GM21367 (cell line): ENCODE results near the gene BCL11B.
A peak's percentile ranks its signal among the peaks of the same experiment; 100 is the strongest.

ENCODE experiments used
- ATAC-seq: cut with Tn5 transposase; IDR thresholded peaks from one replicate; pipeline ENCODE4 v1.9.1; 2021; ENCODE audit not compliant: unreplicated experiment

Gene BCL11B

DNA sequence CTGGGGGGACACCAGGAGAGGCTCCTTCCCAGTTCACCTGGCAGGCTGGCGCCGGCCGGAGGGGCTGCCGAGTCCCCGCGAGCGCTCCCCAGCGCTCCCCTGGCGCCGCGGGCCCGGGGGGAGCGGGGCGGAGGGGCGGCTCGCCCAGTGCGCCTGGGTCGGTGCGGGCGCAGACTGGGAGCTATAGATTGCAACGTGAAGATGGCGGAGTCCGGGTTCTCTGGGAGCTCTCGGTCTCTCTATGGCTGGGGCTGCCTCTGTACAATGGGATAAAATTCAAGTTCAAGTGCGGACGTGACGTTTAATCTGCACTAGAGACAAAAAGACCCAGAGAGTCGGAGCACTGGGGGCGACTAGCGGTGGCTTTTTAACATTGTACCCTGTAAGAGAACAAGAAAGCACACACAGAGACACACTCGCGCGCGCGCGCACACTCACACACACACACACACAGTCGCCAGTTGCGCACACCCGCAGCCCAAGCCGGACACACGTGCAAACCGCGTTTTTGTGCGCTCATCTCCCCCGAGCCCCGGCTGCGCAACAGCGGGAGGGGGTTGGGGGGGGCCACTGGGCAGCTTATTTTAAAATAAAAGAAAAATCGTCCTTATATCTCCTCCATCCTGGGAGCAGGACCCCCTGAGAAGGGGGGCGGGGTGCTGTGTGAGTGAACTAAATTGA is at the start of gene BCL11B:
Gene BCL11B, minus strand, starts transcription at position 247 of the 681 bp plus-strand sequence. CDS start 979 bp downstream, outside the sequence.
- peak; percentile 68 for ATAC-seq

DNA sequence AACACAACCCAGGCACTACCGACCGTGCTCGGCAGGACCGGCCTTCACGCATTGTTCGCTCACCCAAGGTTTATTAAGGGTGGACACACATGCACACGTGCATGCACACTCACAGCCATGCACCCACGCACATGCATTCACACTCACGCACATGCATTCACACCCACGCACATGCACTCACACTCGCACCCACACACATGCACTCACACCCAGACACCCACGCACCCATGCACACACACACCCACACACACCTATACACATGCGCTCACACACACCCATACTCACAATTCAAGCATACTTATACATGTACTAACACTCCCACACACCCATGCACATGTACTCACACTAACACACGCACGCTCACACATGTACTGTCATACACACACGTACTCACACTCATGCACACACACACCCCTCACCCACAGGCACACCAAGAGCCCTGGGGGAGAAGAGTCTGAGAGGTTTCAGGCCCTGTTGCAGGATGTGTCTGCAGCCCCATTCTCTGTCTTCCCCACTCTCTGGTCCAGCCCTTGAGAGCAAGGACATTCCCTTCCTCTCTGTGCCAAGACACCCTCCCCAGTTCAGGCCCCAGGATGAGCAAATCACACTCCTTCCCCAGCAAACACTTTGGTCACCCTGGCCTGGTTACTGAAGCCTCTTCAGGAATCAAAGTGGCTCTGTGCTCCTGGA is 49.4 kb upstream of the BCL11B start:
- no peak for ATAC-seq

DNA sequence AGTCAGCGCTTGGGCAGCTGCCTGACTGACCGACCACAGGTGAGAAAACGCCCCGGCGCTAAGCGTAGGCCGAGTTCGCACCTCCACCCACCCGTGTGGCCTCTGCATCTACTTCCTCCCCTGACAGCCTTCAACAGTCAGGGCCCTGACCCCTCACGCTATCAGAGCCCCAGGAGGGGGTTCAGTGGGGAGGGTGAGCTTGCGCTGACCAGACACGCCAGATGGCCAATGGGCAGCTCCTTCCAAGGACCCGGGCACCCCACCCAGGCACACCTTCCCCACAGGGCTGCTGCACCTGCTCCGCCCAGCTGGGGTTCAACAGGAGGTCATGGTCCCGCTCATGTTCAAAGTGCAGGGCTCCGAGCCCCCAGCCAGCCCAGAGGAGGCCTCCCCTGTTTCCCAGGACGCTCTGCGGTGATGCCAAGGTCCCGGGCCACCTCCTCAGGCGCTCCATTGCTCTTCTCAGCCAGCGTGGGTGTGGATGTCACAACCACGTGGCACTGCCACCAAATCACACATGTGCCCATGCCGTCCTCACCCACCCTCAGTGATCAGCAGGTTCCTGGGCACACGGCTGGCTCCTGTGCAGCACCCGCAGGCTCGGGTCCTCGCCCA is 48.7 kb upstream of the BCL11B start:
- ATAC-seq: no peak

DNA sequence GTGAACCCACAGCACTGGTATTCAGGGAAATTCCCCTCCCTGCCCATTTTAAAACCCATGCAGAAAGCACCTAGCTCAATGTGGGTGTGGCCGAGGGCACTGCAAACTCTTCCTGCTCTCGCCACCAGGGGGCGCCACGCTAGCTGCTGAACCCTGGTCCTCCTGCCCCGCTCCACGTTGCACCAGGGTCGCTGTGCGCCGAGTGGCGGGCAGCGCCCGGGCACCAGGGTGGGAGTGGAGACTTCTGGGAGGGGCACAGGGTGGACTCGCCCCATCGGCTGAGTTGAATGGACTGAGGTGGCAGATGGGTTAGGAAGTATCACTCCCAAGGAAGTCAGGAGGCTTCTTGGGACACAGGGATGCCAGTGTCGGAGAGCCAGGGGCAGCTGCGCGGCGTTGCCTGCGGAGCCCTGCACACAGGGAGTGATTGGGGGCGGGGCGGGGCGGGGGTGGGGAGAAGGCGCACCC is 48.1 kb upstream of the BCL11B start:
- ATAC-seq: peak; percentile 76

DNA sequence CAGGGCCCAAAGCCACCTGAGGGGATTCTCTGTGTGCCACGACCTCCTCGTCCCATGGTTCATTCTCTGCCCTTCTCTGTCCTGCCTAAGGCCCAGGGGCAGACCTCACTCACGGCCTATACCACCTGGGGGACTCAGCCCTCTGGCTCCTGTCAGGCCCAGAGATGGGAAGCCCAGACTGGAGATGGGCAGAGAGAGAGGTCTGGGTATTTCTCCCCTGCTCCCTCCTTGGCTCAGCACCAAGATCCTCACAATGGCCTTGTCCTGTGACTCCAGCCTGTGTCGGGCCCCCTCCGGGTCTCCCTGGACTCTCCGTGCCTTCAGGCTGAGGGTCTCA is 46.9 kb upstream of the BCL11B start:
- ATAC-seq: no peak

DNA sequence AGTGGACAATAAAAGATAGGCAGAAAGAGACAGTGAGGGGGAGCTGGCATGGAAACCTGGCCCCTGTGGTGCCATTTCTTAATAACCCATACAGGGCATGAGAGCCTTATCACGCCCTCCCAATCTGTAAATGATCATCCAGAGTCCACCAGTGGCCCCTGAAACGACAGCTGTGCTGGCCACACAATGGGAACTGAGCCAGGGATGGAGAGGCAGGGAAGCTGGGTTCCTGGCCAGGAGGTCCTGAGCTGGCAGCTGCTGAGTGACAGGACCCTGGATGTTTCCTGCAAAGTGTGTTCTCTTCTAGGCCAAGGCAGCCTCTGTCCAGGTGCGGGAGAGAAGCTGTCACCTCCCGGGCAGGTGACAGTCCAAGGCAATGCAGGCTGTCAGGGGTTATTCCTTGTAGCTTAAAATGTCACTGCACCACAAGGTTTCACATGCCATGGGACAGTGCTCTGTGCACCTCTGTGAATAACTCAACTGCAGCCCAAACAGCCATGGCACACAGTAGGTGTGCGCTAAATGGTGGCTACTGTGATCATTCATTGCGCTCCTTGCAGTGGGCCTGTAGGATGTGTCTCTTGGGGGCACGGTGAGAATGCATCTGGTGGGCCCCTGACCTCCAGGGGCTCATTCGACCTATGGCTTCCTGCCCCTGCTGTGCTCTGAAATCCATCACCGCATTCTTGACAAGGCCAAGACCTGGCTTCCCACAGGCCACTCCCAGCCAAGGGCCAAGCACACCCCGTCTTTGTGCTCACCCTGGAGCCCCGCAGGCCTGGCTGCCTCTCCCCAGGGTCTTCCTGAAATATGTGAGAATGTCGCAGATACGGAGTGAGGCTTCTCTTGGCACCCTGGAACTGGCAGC is 46.3 kb upstream of the BCL11B start:
- no peak for ATAC-seq

DNA sequence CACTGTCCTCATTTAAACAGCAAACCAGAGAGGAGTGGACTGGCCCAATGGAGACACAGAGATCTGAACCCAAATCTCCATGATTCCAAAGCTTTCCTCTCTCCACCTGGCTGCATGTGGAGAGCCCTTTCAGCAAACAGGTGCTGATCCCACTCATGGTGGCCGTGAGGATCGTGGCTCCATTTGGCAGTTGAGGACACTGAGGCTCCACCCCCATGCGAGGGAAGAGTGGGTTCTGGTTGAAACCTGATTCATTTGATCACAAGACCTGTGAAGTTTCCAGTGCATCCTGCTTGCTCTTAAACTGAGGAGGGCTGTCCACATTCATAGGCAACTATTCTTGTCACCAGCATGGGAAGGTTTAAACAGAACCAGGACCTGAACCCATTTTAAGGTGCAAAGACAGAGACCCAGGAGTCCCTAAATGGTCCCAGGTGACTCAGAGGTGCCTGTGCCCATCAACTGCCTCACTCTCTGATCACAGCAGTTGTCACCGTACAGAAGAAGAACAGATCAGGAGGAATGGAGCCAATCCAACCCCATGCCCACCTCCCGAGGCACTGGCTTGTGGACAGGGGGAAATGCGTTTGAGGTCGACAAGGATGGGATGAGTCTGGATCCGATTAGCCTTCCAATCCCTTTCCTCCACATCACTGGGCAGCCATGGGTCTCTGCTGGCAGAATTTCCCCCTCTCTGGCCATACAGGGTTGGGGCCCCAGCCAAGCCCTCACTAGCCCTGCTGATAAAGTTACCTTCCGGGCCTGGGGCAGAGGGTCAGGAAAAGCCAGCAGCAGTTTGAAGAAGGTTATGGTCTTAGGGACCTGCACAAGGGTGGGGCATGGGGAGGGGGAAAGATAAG is 45.5 kb upstream of the BCL11B start:
- no peak for ATAC-seq

DNA sequence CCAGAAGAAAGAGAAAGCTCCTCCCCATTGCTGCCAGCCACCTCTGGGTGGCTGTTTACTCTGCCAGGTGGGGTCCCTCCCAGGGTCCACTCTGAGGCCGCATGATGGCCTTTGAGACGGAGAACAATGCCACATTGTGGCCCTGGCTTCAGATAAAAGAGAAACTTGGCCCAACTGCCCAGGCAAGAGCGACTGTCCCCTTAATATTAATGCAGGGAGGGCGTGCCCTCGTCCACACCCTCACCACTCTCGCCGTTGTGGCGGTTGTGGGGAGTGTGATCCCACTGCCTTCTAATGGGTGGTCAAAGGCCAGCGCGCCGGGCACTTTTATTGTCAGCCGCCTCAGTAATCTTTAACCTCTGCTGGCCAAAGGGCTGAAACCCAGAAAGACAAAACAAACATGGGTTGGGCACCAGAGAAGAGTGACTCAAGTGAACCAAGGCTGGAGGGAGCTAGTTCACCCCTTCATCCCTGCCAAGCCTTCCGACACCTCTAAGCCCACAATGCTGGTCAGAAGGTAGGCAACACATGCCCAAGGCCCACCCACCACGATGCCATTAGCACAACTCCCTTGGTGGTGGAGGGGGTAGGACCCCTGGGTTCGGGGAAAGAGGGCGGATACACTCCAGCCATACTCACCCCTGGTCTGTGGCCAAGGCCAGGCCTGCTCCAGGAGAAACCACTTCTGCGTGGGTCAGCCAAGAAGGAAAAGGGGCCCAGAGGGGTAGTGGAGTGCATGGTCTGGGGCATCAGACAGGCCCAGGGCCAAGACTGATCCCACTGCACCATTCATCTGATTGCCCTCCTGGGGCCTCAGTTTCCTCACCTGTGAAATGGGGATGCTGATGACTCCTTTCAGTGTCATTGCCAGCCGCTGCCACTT is 44.5 kb upstream of the BCL11B start:
- no peak for ATAC-seq

DNA sequence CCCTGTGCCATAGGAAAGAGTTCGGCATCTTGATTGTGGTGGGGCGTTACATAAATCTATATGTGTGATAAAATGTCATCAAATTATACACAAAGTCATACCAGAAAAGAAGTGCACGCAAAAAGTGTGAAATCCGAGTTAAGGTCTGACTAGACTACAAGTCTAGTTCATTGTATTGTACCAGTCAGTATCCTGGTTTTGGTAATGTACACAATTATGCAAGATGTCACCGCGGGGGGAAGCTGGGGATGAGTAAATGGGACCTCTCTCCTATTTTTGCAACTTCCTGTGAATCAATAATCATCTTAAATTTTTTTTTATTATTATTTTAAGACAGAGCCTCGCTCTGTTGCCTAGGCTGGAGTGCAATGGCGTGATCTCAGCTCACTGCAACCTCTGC is 43.2 kb upstream of the BCL11B start:
- no peak for ATAC-seq

DNA sequence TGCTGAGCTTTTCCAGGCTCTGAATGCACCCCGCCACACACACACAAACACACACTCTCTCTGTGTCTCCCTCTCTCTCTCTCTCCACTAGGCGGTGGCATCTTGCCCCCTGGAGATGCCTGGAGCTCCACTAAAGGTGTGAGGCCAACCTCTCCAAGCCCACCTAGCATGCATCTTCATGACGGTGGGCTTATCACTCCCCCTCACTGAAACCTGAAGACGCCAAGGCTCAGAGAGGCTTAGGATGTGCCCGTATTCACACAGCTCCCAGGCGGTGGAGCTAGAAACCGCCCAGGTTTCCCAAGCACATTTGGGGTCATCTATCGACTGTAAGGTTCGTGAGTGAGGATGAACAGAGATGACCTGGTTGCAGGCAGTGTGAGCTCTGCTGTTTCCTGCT is 42.6 kb upstream of the BCL11B start:
- ATAC-seq: no peak

DNA sequence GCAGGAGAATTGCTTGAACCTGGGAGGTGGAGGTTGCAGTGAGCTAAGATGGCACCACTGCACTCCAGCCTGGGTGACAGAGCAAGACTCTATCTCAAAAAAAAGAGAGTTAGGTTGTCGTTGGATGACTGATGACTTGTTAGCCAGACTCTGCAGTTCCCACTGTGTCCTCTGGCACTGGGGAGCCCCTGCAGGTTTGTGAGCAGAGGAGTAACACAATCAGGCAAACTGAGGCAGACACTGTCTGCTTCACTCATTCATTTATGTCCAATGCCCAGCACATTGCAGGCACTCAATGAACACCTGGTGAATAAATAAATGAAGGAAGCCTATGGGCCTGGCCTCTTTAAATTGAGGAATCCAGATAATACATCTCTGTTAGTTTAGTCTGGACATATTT is 41.2 kb upstream of the BCL11B start:
- ATAC-seq: no peak

DNA sequence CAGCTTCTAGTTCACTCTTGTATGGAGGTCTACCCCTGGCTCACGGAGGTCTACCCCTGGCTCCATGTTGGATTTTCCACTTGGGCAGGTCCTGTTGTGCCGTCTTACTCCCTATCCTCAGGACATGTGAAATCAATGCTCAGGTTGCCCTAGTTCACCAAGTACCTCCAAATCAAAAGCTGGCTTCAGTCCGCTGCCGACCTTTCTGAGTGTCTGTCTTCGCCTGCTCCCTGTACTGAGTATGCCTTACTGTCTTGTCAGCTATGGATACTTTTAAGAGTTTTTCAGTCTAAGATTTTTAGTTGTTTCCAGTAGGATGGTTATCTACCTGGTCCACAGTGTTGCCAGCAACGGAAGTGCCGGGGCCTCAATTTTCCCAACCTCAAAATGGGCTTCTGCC is 40.1 kb upstream of the BCL11B start:
- no peak for ATAC-seq

DNA sequence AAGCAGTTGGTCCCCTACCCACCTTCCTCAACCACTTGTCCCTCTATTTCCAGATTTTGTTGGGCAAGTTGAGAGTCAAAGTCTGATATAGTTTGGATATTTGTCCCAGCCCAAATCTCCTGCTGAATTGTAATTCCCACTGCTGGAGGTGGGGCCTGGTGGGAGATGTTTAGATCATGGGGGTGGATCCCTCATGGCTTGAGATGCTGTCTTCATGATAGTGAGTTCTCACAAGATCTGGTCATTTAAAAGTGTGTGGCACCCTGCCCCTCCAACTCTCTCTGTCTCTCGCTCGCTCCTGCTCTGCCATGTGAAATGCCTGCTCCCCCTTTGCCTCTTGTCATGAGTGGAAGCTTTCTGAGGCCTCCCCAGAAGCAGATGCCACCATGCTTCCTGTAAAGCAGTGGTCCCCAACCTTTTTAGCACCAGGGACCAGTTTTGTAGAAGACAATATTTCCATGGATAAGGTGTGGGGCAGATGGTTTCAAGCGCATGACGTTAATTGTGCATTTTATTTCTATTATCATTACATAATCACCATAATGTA is 37.3 kb upstream of the BCL11B start:
- no peak for ATAC-seq

DNA sequence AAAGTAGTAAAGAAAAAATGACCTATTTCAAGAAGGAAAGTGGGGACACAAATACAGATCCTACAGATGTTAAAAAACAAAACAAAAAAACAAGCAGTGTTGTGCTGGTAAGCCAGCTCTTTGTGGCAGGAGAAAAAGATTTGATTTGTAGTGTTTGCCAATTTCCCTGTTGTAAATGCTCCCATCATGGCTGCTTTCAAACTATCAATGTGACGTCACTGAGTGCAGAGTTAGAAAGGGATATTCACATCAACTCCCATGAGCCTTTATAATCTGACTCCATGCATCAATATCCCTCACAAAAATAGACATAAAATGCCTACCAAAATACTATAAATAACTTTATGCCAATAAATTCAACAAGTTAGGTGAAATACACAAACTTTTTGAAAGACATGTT is 32.2 kb upstream of the BCL11B start:
- no peak for ATAC-seq

DNA sequence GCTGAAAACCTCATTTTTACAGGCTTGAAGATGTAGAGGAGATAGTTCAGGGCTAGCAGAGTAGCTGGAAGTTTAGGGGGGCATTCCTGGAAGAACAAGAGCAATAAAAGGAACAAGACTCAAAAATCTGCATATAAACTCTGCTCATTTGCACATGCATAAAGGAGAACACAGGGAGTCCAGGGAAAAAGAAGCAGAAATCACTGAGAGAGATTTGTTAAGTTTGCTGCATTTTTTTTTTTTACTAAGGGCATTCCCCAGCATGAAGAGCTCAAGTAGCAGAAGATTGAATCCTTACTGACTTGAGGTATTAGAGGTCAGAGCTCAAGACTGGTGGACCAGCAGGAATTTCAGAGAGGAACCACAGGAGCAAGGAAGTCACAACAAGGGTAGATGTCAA is 28.2 kb upstream of the BCL11B start:
- no peak for ATAC-seq

DNA sequence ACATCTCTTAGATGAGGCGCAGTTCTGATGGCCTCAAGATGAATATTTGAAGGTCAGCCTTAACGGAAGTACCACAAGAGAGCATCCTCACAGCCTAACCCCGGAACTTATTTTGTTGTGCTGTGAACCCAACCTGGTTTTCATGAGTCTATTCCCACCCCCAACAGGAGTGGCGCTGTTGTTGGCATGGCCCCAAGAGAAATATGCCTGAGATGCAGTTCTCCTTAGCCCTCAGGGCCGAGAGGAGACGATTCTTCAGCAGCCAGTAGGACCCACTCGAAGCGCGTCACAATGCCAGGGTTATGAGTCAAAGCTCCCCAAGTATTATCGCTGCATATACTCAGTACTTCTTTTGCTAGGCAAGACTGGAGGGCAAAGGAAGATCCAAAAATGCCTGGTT is 24.5 kb upstream of the BCL11B start:
- ATAC-seq: no peak

DNA sequence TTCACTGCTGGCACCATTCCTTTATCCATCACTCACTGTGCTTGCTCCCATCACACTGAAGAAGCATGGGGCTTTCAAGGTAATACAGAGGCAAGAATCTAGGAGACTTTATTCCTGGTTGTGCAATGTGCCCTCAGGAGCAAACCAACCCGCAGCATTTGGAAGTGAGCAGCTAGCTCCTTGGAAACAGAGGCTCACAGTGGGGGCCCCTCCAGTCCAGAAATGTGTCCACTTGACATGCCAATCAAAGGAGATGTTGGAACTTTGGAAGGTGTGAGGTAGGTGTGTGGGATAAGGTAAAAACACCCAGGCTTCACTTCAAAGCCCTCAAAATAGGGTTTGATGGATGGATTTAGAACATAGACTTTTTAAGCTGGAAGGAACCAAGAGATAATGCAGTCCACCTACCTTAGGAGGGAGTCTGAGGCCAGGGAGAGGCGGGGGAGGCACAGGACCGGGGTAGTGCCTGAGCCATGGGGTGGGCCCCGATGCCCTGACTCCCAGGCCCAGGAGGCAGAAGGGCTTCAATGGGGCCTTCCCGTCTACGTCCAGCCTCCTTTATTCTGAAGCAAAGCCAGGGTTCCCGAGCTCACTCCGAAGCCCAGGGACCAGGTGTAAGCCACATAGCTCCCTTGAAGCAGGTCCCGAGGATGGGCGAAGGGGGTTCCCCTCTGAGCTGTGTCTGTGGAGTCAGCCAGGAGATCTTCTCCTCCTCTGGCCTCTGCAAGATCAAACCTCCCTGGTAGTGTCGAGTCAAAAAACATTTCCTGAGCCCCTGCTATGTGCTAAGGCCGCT is 17.6 kb upstream of the BCL11B start:
- no peak for ATAC-seq

DNA sequence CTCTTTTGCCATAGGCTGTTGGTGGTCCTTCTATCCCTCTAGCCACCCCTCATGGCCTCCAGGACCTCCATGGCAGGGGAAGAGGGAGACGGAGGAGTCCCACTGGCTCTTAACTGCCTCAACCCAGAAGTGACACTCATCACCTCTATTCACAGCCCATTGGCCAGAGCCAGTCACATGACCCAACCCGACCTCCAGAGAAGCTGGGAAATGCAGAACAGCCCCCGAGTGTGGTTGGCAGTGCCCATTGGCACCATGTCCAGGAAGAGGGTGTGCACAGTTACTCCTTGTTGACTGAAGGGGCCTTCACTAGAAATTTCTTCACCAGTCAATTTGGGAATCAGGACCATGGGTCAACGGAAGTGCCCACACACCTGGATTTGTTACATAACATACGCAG is 17.0 kb upstream of the BCL11B start:
- ATAC-seq: no peak
